ENCODE results near the gene TRHDE.

GRCh38 chr12:72586456-72586855, 314.3 kb downstream of the TRHDE start:
- TF ChIP-seq TAF1 (CRISPR knock-in tag; IDR thresholded peaks at IDR 0.05) (no peak), RAD21 (CRISPR knock-in tag; IDR thresholded peaks at IDR 0.05) (no peak), ZNF414 (CRISPR knock-in tag; IDR thresholded peaks at IDR 0.05) (no peak), BCL3 (CRISPR knock-in tag; IDR thresholded peaks at IDR 0.05) (no peak)
